Small intestine (tissue), 7 donors: Measurements from ENCODE around the gene TSHZ2. TPM values are rescaled to one million over a fixed set of nuclear protein-coding genes. Genes with fewer than 3 reads are reported as not detected.

Source experiments
- DNase-seq, 2 donors: peaks; one replicate each; pipeline versions ENCODE4 v3.0.0 to v3.0.0-alpha.2; 2013
- FAIRE-seq: peaks from 2 replicates; lab custom pipeline; 2012; peaks lifted over from hg19 to GRCh38; lab: Jason Lieb, UNC
- H3K27ac ChIP-seq, 3 donors: one replicate each; pipeline ENCODE4 v1.5.1; 2013; ENCODE audit warnings: low read length in 2 of 3, mild to moderate bottlenecking in 2 of 3, control low read depth in 1 of 3, inconsistent platforms in 1 of 3, low read depth in 1 of 3, moderate library complexity in 1 of 3
- H3K27me3 ChIP-seq, 3 donors: one replicate each; pipeline ENCODE4 v1.6.1; 2013; ENCODE audit warnings: low read length in 3 of 3, inconsistent platforms in 1 of 3; ENCODE audit not compliant: control insufficient read depth in 3 of 3, insufficient read depth in 3 of 3
- H3K36me3 ChIP-seq, 3 donors: one replicate each; pipeline ENCODE4 v1.6.1; 2013; ENCODE audit warnings: low read length in 3 of 3, inconsistent platforms in 1 of 3, low read depth in 1 of 3, mild to moderate bottlenecking in 1 of 3, moderate library complexity in 1 of 3; ENCODE audit not compliant: control insufficient read depth in 3 of 3, insufficient read depth in 2 of 3
- H3K4me1 ChIP-seq, 3 donors: one replicate each; pipeline ENCODE4 v1.6.1; 2013; ENCODE audit warnings: low read length in 2 of 3, inconsistent platforms in 1 of 3, low read depth in 1 of 3, mild to moderate bottlenecking in 1 of 3, moderate library complexity in 1 of 3; ENCODE audit not compliant: control insufficient read depth in 3 of 3, insufficient read depth in 2 of 3
- H3K4me3 ChIP-seq, 3 donors: one replicate each; pipeline ENCODE4 v1.5.1; 2013; ENCODE audit warnings: low read length in 3 of 3, control low read depth in 1 of 3, inconsistent platforms in 1 of 3, low read depth in 1 of 3, mild to moderate bottlenecking in 1 of 3, moderate library complexity in 1 of 3
- H3K9me3 ChIP-seq, 2 donors: one replicate each; pipeline ENCODE4 v1.6.1; 2013; ENCODE audit warnings: low read depth in 1 of 2, low read length in 1 of 2; ENCODE audit not compliant: control insufficient read depth in 2 of 2, insufficient read depth in 1 of 2
- WGBS, 3 donors: extraction: QIAGEN DNeasy Blood & Tissue Kit; methylation state at CpG; one replicate each; pipeline ENCODE4 v1.1.7; 2013; 5-methylcytosine and 5-hydroxymethylcytosine counted together
- polyA plus RNA-seq, 4 donors: library from polyadenylated mRNA; stranded (reverse) in 3 of 4; unstranded in 1 of 4; fragments of 200-250 nt in 3 of 4; fragments of 120-200 nt in 1 of 4; gene quantifications; one replicate each; pipeline versions ENCODE4 v1.2.1 to v1.2.3, GENCODE V29; 2013
- donor health status: healthy with polysubstance abuse.
- donor health status: control.
- donor health status: control.
- donor health status: Bipolar disorder and iron deficiency.
- donor health status: healthy.

TSHZ2 gene
- polyA plus RNA-seq, 4 donors, result 0.67 to 4.4 (median 2.1) TPM

DNA sequence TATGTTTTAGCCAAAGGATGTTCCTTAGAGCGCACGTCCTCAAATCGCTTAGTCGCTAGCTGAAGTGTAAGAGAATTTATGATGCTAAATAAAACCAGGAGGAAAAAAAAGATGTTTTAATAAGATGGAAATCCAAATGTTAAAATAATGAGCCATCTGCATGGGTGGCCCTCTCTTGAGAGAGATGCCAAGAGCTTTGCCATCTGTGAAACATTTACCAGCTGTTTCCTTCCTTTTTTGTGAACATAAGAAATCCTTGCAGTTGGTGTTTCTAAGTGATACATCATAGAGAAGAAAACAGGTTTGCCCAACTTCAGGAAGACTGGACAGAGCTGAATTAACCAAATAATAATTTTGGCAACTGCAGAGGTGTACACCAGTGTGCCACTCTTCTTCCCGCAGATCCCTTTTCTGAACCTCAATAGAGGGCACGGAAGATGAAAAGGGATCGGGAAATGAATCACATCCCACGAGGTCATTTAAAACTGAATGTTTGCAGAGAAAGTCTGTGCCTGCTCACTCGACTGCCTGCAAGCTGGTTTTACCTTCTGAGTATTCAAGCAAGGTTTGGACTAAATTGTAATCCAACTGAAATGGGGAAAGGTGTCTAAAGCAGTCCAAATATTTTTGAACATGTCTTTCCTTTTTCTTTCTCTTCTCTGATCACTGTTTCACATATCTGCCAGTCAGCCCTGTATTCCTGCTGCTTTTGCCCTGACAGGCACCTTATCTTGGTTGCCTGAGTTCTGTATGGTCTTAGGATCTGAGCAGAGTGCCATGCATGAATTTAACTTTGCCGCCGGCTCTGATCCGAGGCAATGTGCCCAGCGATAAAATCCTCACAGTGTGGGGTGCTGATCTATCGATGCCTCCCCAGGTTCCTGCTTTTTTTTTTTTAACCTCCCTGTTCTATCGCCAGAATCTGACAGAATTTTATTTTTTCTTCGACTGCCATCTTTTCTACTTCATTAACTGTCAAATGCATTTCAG, 35.5 kb upstream of the TSHZ2 start:
- H3K4me1 ChIP-seq, result no peaks in the 10 kb centered on the region
- no peak for FAIRE-seq
- 82 to 89% (median 85%) methylated on average over 16 of the region's 16 CpGs for WGBS, 3 donors
- H3K9me3 ChIP-seq, result no peaks in the 10 kb centered on the region
- no peak overlapping the region for H3K27ac ChIP-seq
- no peak for DNase-seq
- no peaks in the 10 kb centered on the region for H3K36me3 ChIP-seq
- H3K4me3 ChIP-seq, result no peak overlapping the region
- no peaks in the 10 kb centered on the region for H3K27me3 ChIP-seq

DNA sequence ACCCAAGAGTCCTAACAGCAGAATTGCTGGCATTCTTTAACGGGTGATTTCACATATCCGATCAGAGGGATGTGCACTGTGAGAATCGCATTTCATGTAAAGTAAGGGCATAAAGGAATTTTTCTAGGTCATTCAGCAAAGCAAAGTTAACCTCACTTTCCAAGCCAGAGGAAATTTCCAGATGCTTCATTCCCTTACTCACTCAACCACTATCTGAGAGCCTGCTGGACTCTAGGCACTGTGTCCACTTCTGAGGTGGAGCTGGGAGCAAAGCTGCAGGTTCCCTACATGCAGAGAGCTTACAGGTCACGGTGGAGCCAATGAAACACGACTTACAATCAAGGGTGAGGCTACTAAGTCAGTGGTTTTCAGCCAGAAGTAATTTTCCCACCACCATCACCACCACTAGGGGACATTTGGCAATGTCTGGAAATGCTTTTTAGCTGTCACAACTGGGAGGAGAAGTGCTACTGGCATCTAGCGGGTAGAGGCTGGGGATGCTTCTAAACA, 34.5 kb upstream of the TSHZ2 start:
- no peaks in the 10 kb centered on the region for H3K27me3 ChIP-seq
- no peak overlapping the region for H3K27ac ChIP-seq
- no peaks in the 10 kb centered on the region for H3K36me3 ChIP-seq
- no peaks in the 10 kb centered on the region for H3K4me1 ChIP-seq
- DNase-seq, result no peak
- H3K9me3 ChIP-seq, result no peaks in the 10 kb centered on the region
- no peak overlapping the region for H3K4me3 ChIP-seq
- FAIRE-seq, result no peak
- WGBS, 3 donors, result 70 to 81% (median 77%) methylated on average over 6 of the region's 6 CpGs

DNA sequence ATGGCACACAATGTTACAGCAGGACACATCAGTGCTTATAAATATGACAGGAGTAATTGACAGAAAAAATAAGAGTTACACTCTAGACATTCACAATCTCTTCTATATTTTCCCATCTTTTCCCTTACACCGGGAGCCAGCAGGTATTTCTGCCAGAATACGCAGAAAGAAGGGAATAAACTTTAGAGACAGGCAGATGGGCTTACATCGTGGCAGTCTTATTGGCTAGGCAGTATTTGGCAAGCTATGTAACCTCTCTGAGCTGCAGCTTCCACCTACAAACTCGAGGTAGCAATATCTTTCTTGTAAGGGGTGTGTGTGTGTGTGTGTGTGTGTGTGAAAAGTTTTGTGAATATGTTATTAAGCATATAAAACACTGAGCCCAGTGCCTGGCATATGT, 33.0 kb upstream of the TSHZ2 start:
- no peak for FAIRE-seq
- WGBS, 3 donors, result 65 to 77% (median 70%) methylated on average over 4 of the region's 4 CpGs

DNA sequence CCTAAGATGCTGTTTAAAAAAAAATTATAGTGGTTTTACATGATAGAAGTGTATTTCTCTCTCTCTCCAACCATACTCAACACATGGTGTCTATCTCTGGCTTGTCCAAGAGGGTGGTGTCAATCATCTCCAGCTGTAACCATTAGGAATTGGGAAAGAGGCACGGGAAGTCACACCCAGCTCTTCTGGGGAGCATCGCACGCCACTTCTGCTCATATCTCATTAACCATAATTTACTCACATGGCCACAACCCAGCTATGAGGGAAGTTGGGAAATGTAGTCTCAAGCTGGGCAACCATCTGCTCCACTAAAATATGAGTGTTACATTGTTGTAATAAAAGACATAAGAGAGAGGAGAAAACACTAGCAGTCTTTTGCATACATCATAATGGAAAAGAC, 30.4 kb upstream of the TSHZ2 start:
- 66 to 84% (median 68%) methylated on average over 3 of the region's 3 CpGs for WGBS, 3 donors
- no peaks in the 10 kb centered on the region for H3K36me3 ChIP-seq
- H3K27me3 ChIP-seq, result no peaks in the 10 kb centered on the region
- H3K27ac ChIP-seq, result no peak overlapping the region
- DNase-seq, result no peak
- peaks cover 0 to 2% (median 0%) of the 10 kb centered on the region in 3 donors for H3K4me1 ChIP-seq
- FAIRE-seq, result no peak
- H3K9me3 ChIP-seq, result no peaks in the 10 kb centered on the region
- no peak overlapping the region for H3K4me3 ChIP-seq

More for the DNA sequence above, 33.0 kb upstream of the TSHZ2 start:
- no peaks in the 10 kb centered on the region for H3K9me3 ChIP-seq
- DNase-seq, result no peak
- no peak overlapping the region for H3K27ac ChIP-seq
- no peaks in the 10 kb centered on the region for H3K36me3 ChIP-seq
- H3K27me3 ChIP-seq, result no peaks in the 10 kb centered on the region
- no peaks in the 10 kb centered on the region for H3K4me1 ChIP-seq
- no peak overlapping the region for H3K4me3 ChIP-seq

DNA sequence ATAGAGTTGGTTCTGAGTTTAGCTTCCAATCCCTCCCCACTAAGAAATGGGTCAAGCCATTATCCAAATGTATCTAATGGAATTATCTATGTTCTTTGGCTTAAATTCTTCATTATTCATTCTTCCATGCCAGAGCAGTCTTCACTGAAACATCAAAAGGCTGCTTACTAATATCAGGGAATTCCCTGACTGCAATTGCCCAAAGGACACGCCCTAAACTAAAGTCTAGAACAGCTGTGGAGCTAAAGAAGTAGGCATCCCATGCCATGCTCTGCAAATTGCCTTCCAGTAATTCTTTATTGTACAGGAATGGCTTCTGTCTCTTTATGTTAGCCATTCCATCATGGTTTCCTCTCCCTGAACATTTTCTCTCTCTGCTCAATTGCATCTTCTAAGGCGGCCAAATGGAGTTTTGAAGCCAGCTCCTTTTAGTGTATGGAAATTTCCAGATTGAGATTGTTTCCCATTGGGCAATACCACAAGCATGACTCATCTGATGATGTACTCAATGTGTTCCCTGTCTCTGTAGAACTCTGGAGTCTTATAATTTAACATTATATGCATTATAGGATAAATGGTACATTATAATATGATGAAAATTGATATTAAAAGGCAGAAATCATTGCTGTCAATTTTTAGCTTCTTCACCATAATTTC, 28.8 kb upstream of the TSHZ2 start:
- no peak overlapping the region for H3K27ac ChIP-seq
- FAIRE-seq, result no peak
- DNase-seq, result peak in 1 of 2 donors; percentile 67
- WGBS, 3 donors, result 29 to 58% (median 38%) methylated on average over 2 of the region's 2 CpGs
- H3K4me1 ChIP-seq, result peaks cover 0 to 2% (median 0%) of the 10 kb centered on the region in 3 donors
- no peaks in the 10 kb centered on the region for H3K36me3 ChIP-seq
- no peaks in the 10 kb centered on the region for H3K9me3 ChIP-seq
- H3K27me3 ChIP-seq, result peaks cover 0 to 2% (median 0%) of the 10 kb centered on the region in 3 donors
- no peak overlapping the region for H3K4me3 ChIP-seq

DNA sequence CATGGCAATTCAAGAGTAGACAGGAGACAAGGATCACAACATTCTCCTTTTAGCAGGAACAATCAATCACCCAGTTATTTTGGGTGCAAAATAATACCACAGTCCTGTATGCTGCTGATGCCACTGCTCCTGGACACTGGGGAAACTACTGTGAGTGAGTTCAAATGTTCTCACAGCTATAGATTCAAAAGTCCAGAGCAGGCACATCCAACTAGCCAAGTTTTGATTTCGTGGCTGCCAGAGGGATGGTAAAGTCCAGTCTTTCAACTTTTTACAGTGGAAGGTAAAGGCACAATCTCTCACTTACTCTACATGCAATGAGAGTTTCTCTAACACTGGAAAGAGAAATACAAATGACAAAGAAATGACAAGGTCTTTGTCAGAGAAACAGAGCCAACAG, 26.9 kb upstream of the TSHZ2 start:
- Histone ChIP-seq H3K27me3 (peaks cover 0 to 2% (median 0%) of the 10 kb centered on the region in 3 donors), H3K36me3 (no peaks in the 10 kb centered on the region), H3K27ac (peak overlapping the region in 1 of 3 donors; percentile 15), H3K4me1 (peaks cover 0 to 2% (median 0%) of the 10 kb centered on the region in 3 donors), H3K4me3 (no peak overlapping the region), H3K9me3 (no peaks in the 10 kb centered on the region)
- DNase-seq (peak in 1 of 2 donors; percentile 20), FAIRE-seq (no peak)
- 3 to 56% (median 33%) methylated on average over 1 of the region's 1 CpG for WGBS, 3 donors

DNA sequence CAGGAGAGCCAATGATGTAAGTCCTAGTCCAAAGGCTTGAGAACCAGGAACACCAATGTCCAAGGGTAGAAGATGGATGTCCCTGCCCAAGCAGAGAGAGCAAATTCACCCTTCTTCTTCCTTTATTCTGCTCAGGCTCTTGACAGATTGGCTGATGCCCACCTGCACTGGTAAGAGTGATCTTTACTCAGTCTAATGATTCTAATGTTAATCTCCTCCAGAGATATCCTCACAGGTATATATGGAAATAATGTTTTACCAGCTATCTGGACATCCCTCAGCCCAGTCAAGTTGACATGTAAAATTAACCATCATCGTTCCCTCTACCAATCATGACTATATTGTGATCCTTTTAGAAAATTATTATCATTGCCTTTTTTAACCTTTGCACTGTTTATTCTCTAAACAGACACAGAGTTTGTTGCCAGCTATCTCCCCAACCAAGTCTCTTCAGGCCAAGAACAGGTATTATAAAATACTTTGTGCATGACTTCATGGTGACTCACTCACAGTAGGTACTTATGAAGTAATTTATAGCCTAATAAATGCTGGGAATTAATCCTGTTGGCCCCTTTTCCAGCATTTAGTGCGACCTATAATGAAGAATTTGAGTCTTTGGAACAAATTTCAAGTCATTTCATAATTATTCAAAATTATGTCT, 26.2 kb upstream of the TSHZ2 start:
- DNase-seq (peak in 1 of 2 donors; percentile 85), FAIRE-seq (peak; percentile 36)
- WGBS, 3 donors, result 14 to 52% (median 24%) methylated on average over 2 of the region's 2 CpGs
- Histone ChIP-seq H3K27me3 (peaks cover 0 to 2% (median 0%) of the 10 kb centered on the region in 3 donors), H3K4me3 (no peak overlapping the region), H3K4me1 (peaks cover 0 to 2% (median 0%) of the 10 kb centered on the region in 3 donors), H3K9me3 (no peaks in the 10 kb centered on the region), H3K27ac (no peak overlapping the region), H3K36me3 (no peaks in the 10 kb centered on the region)

DNA sequence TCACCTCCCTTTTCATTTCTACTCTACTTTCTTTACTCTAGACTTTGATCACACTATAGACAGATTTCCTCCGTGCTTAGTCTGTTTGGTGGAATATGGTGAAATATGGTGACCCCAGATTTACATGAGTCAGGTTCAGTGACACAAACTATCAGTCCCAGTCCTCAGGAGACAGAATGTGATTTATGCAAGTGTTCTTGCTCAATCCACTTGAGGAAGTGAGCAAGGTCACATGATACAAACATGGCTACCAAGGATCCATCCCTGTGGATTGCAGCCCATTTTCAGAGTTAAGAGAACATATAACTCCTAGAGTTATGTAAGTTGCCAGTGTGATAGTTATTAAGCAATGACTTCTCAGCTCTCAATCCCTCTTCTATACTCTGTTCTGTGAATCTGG, 23.7 kb upstream of the TSHZ2 start:
- H3K4me1 ChIP-seq, result peaks cover 0 to 2% (median 0%) of the 10 kb centered on the region in 3 donors
- H3K36me3 ChIP-seq, result no peaks in the 10 kb centered on the region
- DNase-seq (no peak), FAIRE-seq (no peak)
- 73 to 90% (median 81%) methylated on average over 1 of the region's 1 CpG for WGBS, 3 donors
- H3K9me3 ChIP-seq, result no peaks in the 10 kb centered on the region
- peaks cover 0 to 2% (median 0%) of the 10 kb centered on the region in 3 donors for H3K27me3 ChIP-seq
- no peak overlapping the region for H3K4me3 ChIP-seq
- no peak overlapping the region for H3K27ac ChIP-seq
